Activated T-helper 2 cell treated with anti-CD3 and anti-CD28 coated beads, Interferon-gamma antibody, Interleukin-2, Interleukin-4, amounts not matched to agents 10 μg/mL and 5 μg/mL and 100 μg/mL, durations not matched to agents 14 hours and 24 hours and 36 hours (primary cell): ENCODE data around the gene SERINC5. TPM values are rescaled to one million over a fixed set of nuclear protein-coding genes. Genes with fewer than 3 reads are reported as not detected.

Experiments used
- DNase-seq: peaks from one replicate; pipeline ENCODE4 v3.0.0; 2021; ENCODE audit warnings: low spot score
- H3K27ac Mint-ChIP-seq: one replicate; pipeline ENCODE4 v1.8.0; 2021; ENCODE audit warnings: mixed read lengths
- H3K27me3 Mint-ChIP-seq: one replicate; pipeline ENCODE4 v1.8.0; 2021; ENCODE audit warnings: low read depth, mixed read lengths
- H3K36me3 Mint-ChIP-seq: one replicate; pipeline ENCODE4 v1.8.0; 2021; ENCODE audit warnings: low read depth, mixed read lengths
- H3K4me1 Mint-ChIP-seq: one replicate; pipeline ENCODE4 v1.8.0; 2021; ENCODE audit warnings: low read depth, mixed read lengths
- H3K4me3 Mint-ChIP-seq: one replicate; pipeline ENCODE4 v1.8.0; 2021; ENCODE audit warnings: low read depth, mild to moderate bottlenecking, moderate library complexity, mixed read lengths
- H3K9me3 Mint-ChIP-seq: one replicate; pipeline ENCODE4 v1.8.0; 2021; ENCODE audit warnings: mixed read lengths
- intact Hi-C: fragments of 100-400 bp; cut with micrococcal nuclease; formaldehyde crosslinking; loops from one replicate; pipeline ENCODE4 v1.15.1; 2023
- total RNA-seq: library from RNA; stranded (reverse); gene quantifications from 2 replicates; pipeline ENCODE4 v1.2.3, GENCODE V29; 2022

The SERINC5 gene
- total RNA-seq, 1 donor from 2014 or later = 18.9 TPM

DNA sequence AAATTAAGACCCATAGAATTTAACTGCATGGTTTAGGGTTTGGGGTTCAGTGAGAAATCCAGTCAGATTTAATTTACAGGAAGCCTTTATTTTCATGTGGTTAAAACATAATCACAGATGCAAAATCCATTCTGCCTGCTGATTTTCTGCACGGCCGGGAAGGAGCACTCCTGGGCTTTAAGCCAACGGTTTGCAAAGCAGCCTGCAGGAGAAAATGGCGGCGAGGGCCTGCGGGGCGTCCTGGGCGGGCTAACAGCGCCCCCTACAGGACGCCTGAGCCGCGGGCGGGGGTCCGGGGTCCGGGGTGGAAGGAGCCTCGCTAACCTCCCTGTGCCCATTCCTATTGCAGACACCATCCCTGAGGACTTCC, 173.1 kb downstream of the SERINC5 start:
- Mint-ChIP-seq H3K9me3 (no peaks in the 10 kb centered on the region), H3K27ac (peak overlapping the region; percentile 50), H3K27me3 (peaks cover 4% of the 10 kb centered on the region), H3K36me3 (no peaks in the 10 kb centered on the region), H3K4me1 (peaks cover 7% of the 10 kb centered on the region), H3K4me3 (peak overlapping the region; percentile 72)
- DNase-seq = peak; percentile 52
- intact Hi-C loops = loop anchor here (1.0 to 10.0 kb wide), 6 partner anchors 92 to 1058 kb away; partner anchors contain the start of gene MTX3

DNA sequence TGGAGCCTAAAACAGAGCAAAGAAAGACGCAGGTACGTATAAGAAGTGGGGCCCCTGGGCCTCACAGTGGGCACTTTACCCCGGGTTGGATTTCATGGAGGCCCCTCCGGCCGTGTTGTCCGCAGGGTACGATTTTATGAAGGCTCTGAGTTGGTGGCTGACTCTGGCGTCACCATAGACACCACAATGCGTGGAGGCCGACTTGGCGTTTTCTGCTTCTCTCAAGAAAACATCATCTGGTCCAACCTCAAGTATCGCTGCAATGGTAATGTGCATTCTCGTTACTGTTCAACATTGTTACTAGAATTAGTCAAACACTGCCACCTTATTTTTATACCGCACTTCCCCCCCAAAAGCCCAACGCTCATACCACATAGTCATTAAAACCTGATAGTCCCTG, 173.6 kb downstream of the SERINC5 start:
- H3K9me3 Mint-ChIP-seq = no peaks in the 10 kb centered on the region
- H3K27ac Mint-ChIP-seq = no peak overlapping the region
- H3K36me3 Mint-ChIP-seq = no peaks in the 10 kb centered on the region
- intact Hi-C loops = loop anchor here (2.0 to 10.0 kb wide), 3 partner anchors 91 to 1057 kb away; partner anchors contain the start of gene MTX3
- H3K4me1 Mint-ChIP-seq = peaks cover 7% of the 10 kb centered on the region
- no peak for DNase-seq
- H3K27me3 Mint-ChIP-seq = peaks cover 4% of the 10 kb centered on the region
- no peak overlapping the region for H3K4me3 Mint-ChIP-seq

DNA sequence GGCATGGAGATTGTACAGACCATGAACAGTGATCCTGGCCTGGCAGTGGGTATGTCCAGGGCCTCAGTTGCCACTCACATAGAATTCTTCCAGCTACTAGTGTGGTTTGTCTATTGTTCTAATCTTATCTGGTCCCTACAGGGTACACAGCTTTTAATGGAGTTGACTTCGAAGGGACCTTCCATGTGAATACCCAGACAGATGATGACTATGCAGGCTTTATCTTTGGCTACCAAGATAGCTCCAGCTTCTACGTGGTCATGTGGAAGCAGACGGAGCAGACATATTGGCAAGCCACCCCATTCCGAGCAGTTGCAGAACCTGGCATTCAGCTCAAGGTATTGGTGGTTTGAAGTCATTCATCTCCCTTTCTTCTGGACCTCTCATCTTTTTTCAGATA, 176.9 kb downstream of the SERINC5 start:
- Mint-ChIP-seq H3K27me3 (no peaks in the 10 kb centered on the region), H3K27ac (no peak overlapping the region), H3K36me3 (no peaks in the 10 kb centered on the region), H3K4me1 (peaks cover 7% of the 10 kb centered on the region), H3K4me3 (no peak overlapping the region), H3K9me3 (no peaks in the 10 kb centered on the region)
- intact Hi-C loops = no loop called here
- no peak for DNase-seq

DNA sequence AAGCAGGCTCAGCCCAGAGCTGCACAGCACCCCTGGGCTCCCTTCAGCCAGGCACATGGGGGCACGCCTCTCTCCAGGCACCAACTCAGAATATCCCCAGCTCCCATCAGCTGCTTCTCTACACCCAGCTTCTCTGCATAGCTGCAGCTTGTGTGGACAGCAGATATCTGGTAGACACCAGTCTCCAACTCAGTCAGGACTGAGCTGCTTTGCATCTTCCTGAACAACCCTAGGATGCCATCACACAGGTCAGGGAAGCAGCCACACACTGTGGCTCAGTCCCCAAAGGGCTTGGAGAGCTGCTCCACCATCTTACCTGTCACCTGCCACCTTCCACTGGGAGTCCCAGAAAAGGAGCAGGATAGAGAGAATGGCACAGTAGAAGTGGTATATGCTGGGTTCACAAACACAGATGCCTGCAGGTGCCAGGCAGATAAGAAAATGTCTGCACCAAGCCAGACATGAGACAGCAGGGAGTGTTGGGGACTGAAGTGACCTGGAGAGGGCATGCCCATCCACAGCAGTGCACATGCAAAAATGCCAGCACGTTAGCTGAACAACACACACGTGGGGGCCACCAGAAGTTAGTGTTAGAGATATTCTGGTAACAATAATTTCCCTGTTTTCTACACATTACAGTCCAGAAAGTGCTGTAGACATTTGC, 178.7 kb downstream of the SERINC5 start:
- no peaks in the 10 kb centered on the region for H3K4me1 Mint-ChIP-seq
- H3K4me3 Mint-ChIP-seq = no peak overlapping the region
- DNase-seq = no peak

DNA sequence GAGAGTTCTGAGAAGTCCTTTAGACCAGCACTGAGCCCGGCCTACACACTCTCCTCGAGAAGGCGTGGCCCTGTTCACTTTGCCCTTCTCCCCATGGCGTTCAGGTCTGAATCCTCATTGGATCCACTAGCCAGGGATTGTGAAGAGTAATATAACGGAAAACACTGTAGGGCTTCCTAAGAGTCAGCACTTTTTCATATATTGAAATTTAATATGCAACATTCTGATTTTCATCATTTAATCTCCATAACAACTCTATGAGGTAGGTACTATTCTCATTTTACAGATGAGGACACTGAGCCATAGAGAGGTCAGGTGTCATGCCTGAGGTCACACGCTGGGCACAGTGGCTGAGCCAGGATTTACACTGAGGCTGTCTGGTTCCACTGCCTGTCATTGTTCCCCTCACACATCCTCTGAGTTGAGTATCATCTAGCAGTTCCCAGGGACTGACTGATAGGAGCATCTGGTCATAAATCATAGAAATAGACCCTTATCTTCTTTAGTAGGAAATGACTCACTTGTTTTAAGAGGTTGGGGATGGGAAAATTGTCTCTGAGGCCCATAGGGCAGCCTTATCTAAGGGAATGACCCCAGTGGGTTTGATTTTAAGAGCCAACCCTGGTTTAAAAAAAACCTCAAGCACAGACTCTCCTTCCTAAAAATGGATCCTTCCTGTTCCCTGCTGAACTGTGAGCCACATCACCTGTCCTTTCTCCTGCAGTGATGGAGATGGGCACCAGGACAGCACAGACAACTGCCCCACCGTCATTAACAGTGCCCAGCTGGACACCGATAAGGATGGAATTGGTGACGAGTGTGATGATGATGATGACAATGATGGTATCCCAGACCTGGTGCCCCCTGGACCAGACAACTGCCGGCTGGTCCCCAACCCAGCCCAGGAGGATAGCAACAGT, 179.5 kb downstream of the SERINC5 start:
- no peak for DNase-seq
- Mint-ChIP-seq H3K9me3 (no peaks in the 10 kb centered on the region), H3K27me3 (no peaks in the 10 kb centered on the region), H3K27ac (no peak overlapping the region), H3K36me3 (no peaks in the 10 kb centered on the region), H3K4me1 (no peaks in the 10 kb centered on the region), H3K4me3 (no peak overlapping the region)
- intact Hi-C loops = no loop called here

More for the DNA sequence above, 178.7 kb downstream of the SERINC5 start:
- Mint-ChIP-seq H3K27me3 (no peaks in the 10 kb centered on the region), H3K9me3 (no peaks in the 10 kb centered on the region), H3K36me3 (no peaks in the 10 kb centered on the region), H3K27ac (no peak overlapping the region)
- intact Hi-C loops = no loop called here

DNA sequence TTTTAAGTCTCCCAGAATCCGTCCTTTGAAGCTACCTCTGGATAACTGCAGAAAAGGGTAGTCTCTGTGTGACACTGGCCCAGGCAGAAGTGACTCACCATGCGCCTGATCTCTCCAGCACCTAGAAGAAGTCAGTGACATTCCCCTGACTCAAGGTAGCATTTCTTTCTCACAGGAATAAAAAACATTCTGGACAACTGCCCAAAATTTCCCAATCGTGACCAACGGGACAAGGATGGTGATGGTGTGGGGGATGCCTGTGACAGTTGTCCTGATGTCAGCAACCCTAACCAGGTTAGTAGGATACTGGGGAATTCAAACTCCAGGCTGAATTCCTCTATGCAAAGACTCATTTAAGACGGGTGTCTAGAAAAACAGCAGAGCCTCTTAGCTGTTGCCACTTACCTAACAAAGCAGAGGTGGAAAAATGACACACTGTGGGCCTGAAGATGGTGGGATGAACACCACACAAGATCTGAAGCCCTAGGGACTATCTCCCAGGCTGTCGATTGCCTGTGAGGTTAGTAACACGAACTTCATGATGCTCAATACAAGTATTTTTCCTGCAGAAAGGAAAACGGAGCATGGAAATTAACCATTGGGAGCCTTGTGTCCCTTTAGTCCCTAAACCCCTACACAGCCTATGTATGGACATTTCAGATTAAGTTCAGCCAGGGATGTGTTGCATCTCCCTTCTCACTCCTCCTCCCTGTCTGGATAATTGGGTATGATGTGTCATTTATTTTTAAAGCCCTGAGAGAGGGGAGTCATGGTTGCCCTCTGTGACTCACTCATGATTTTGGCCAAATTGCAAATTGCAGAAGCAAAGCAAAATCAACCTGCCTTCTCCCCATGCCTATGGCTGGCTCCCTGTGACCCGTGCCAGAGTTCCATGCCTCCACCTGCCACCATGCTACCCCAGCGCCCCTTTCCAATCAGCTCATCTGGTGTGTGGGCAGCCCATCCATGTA, 183.5 kb downstream of the SERINC5 start:
- intact Hi-C loops = no loop called here
- Mint-ChIP-seq H3K9me3 (no peaks in the 10 kb centered on the region), H3K4me1 (peaks cover 19% of the 10 kb centered on the region), H3K4me3 (no peak overlapping the region), H3K36me3 (no peaks in the 10 kb centered on the region), H3K27me3 (no peaks in the 10 kb centered on the region), H3K27ac (no peak overlapping the region)
- DNase-seq = no peak

DNA sequence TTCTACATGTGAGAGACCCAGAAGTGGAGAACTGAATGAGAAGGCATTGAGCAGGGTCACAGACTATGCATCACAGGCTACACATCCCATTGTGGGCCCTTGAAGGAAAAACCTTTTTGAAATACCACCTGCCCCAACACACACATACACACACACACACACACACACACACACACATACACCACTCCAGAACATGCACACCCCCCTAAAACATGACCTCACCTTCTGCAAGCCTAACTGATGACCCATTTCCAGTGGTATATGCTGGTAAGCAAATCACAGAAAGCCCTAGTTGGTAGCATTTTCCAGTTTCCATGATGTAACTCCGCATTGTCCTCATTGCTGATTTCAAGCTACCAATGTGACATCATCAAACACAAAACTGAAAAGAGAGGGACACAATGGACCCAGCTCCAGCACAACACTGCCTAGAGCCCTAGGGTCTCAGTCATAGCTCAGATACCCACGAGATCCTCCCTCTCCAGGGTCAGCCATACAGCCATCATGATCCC, 184.3 kb downstream of the SERINC5 start:
- Mint-ChIP-seq H3K27ac (no peak overlapping the region), H3K36me3 (no peaks in the 10 kb centered on the region), H3K9me3 (no peaks in the 10 kb centered on the region), H3K4me1 (peaks cover 19% of the 10 kb centered on the region), H3K27me3 (no peaks in the 10 kb centered on the region), H3K4me3 (no peak overlapping the region)
- intact Hi-C loops = no loop called here
- DNase-seq = no peak

DNA sequence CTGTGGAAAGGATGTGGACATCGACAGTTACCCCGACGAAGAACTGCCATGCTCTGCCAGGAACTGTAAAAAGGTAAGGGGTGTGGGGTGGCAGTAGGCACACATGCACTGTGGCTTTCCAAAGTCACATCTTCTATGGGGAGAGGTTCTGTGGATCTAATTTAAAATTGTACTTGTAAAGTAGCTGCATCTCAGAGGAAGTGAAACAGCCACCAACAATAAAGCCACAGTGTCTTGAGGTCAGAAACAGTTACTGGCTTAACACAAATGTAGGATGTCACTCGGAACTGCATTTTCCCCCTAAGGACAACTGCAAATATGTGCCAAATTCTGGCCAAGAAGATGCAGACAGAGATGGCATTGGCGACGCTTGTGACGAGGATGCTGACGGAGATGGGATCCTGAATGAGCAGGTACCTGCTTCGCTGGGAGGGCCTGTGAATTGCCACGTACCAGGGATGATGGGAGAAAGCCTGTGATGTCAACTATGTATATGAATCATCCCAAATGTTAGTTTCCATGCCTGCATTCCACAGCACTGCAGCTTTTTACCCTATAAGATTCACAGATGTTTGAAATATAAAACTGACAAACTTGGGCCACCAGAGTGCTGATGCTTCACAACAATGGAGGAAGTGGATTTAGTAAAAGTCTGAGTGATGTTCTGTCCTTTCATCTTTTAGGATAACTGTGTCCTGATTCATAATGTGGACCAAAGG, 185.4 kb downstream of the SERINC5 start:
- Mint-ChIP-seq H3K27ac (peak overlapping the region; percentile 35), H3K4me1 (peaks cover 19% of the 10 kb centered on the region), H3K36me3 (no peaks in the 10 kb centered on the region), H3K27me3 (no peaks in the 10 kb centered on the region), H3K4me3 (no peak overlapping the region), H3K9me3 (no peaks in the 10 kb centered on the region)
- intact Hi-C loops = no loop called here
- DNase-seq = no peak

DNA sequence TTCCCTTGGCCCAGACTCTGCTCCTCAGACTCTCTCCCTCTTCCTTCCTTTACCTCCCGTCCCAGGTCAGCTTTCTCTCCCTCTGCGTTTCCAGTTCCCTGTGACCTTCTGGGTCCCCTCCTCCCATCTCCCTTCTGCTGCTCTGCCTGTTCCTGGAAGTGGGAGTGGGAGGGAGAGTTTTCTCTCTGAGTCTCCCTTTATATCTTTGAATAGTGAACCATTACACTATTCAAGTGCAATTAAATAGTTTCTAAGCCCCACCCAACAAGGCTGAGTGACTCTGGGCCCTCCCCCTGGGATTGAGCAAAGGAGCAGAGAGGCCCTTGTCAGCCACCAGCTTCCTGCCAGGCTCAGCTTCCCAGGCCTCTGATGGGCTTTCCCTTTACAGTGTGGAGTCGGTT, 185.9 kb downstream of the SERINC5 start:
- Mint-ChIP-seq H3K27me3 (no peaks in the 10 kb centered on the region), H3K4me1 (peaks cover 19% of the 10 kb centered on the region), H3K4me3 (no peak overlapping the region), H3K27ac (no peak overlapping the region), H3K9me3 (no peaks in the 10 kb centered on the region), H3K36me3 (no peaks in the 10 kb centered on the region)
- intact Hi-C loops = no loop called here
- DNase-seq = no peak

DNA sequence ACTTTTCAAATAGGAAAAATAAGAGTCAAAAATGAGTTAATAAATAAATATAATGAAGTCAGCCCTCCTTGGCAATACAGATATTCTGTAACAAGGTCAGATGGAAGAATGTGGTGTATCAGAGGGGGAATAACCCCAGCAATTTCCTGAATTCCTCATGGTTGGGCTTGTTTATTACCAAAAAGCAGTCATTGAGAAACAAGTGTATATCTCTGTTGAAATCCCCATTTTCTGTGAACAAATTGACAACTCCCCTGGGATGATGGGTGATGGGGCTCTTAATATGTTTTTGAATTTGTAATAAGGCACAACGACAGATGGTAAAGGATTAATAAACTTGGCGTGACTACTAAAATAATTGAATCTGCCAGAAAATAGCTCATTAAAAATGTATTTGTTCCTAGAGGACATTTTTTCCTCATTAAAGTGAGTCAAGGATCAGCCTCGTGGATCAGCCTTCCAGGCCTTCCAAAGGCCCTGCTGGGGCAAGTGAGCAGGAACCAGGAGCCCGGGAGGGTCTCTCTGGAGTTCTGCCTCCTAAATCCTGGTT, 186.5 kb downstream of the SERINC5 start:
- H3K27ac Mint-ChIP-seq = no peak overlapping the region
- intact Hi-C loops = no loop called here
- no peak for DNase-seq
- H3K27me3 Mint-ChIP-seq = no peaks in the 10 kb centered on the region
- H3K4me3 Mint-ChIP-seq = no peak overlapping the region
- no peaks in the 10 kb centered on the region for H3K9me3 Mint-ChIP-seq
- H3K4me1 Mint-ChIP-seq = peaks cover 19% of the 10 kb centered on the region
- H3K36me3 Mint-ChIP-seq = no peaks in the 10 kb centered on the region

DNA sequence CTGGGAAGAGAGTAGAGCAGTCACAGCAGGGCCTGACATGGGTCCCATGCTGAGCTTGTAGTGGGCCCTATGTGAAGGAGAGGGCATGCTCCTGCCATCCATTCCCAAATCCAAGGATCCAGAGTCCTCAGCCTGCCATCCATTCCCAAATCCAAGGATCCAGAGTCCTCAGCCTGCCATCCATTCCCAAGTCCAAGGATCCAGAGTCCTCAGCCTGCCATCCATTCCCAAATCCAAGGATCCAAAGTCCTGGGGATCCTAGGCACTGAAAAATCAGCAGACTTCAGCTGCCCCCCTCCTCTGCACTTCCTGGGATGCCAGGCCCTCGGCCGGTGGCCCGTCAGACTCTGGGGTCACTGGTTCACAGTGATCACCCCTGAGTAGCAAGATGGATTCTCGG, 187.1 kb downstream of the SERINC5 start:
- Mint-ChIP-seq H3K27ac (no peak overlapping the region), H3K4me3 (no peak overlapping the region), H3K4me1 (peaks cover 19% of the 10 kb centered on the region), H3K36me3 (no peaks in the 10 kb centered on the region), H3K9me3 (no peaks in the 10 kb centered on the region), H3K27me3 (no peaks in the 10 kb centered on the region)
- intact Hi-C loops = no loop called here
- no peak for DNase-seq
